ENCODE results near the gene S100A16. TPM values are rescaled to one million over a fixed set of nuclear protein-coding genes. Genes with fewer than 3 reads are reported as not detected.
"Not testable (repeated sequence)": the region's sequence is repeated elsewhere in the genome, so short reads cannot be mapped to it uniquely, and the experiment has no call there.

The S100A16 gene
- total RNA-seq, 3 donors from 2014 or later: 52.0 to 154 (median 102) TPM

DNA sequence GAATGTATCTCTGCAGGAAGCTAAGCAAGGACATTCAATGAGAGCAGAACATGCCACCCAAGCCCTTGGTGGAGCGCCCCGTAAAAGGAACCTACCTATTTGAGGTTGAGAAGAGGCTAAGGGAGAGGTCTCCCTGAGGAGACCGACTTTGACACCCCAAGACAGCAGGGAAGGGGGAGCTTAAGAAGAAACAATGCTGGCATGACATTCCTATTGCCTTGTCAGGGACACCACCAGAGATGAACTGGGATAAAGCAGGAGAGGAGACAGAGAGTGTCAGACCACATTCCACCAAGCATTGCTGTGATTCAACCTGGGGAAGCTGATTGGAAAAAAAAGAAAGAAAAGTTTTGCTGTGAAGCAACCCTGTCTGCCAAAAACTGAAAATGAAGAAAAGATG, 34.0 kb downstream of the S100A16 start:
- Histone ChIP-seq H3K9me3 (no peaks in the 10 kb centered on the region), H3K27me3 (no peaks in the 10 kb centered on the region), H3K36me3 (no peaks in the 10 kb centered on the region), H3K27ac (no peak overlapping the region), H3K4me3 (no peak overlapping the region), H3K4me1 (no peaks in the 10 kb centered on the region)
- DNase-seq (ENCODE audit: low spot score in 2 of 2): no peak
- TF ChIP-seq CTCF (IDR thresholded peaks at IDR 0.05): no peak
- no peak for TF ChIP-seq POLR2A (IDR thresholded peaks at IDR 0.05)
- TF ChIP-seq POLR2AphosphoS5 (IDR thresholded peaks at IDR 0.05): no peak
- intact Hi-C loops (cut with DNase I; ENCODE audit: low total_unique reads): loop anchor here (10.0 kb wide), 1 partner anchor 46 kb away; the partner anchor contains the start of genes S100A1 and S100A13

DNA sequence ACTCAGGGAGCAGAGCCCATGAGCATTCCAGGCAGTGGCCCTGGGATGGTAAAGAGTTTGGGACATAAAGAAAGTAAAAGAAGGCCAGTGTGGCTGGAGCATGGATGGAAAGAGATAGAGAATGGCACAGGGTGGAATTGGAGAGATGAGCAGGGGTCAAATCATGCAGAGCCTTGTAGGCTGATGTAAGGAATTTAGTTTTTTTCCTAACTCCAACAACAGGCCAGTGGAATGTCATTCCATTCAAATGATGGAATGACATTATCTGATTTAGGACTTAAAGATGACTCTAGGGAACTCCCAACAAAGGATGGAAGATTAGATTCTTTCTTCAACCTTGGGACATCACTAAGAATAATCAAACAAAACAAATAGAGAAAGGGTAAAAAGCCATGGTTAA, 34.4 kb downstream of the S100A16 start:
- H3K27ac ChIP-seq: no peak overlapping the region
- no peak for DNase-seq (ENCODE audit: low spot score in 2 of 2)
- no peaks in the 10 kb centered on the region for H3K36me3 ChIP-seq
- TF ChIP-seq CTCF (IDR thresholded peaks at IDR 0.05) (no peak), POLR2A (IDR thresholded peaks at IDR 0.05) (no peak), POLR2AphosphoS5 (IDR thresholded peaks at IDR 0.05) (no peak)
- H3K4me1 ChIP-seq: no peaks in the 10 kb centered on the region
- H3K27me3 ChIP-seq: no peaks in the 10 kb centered on the region
- H3K4me3 ChIP-seq: no peak overlapping the region
- no peaks in the 10 kb centered on the region for H3K9me3 ChIP-seq
- intact Hi-C loops (cut with DNase I; ENCODE audit: low total_unique reads): loop anchor here (10.0 kb wide), 1 partner anchor 46 kb away; the partner anchor contains the start of genes S100A1 and S100A13

DNA sequence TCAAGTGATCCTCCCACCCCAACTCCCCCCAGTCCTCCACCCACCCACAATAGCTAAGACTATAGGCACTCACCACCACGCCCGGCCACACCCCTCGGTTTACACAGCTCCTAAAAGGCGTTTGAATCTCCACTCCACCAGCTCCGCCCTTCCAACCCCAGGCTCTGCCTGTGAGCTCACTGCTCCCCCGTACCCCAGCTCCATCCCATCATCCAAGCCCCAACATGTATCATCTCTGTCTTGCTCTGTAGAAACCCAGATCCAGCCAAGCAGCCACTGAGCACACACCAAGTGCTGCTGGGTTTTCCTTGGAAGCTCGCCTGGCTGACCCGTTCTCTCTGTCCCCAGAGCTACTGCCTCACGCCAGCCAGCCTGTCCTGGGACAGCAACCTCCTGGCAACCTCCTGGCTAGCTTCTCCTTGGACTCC, 35.3 kb downstream of the S100A16 start:
- no peak overlapping the region for H3K27ac ChIP-seq
- H3K4me3 ChIP-seq: no peak overlapping the region
- no peaks in the 10 kb centered on the region for H3K27me3 ChIP-seq
- intact Hi-C loops (cut with DNase I; ENCODE audit: low total_unique reads): loop anchor here (10.0 kb wide), 1 partner anchor 47 kb away; the partner anchor contains the start of genes S100A1 and S100A13
- DNase-seq (ENCODE audit: low spot score in 2 of 2): no peak
- H3K4me1 ChIP-seq: no peaks in the 10 kb centered on the region
- TF ChIP-seq POLR2A (IDR thresholded peaks at IDR 0.05) (no peak), POLR2AphosphoS5 (IDR thresholded peaks at IDR 0.05) (no peak), CTCF (IDR thresholded peaks at IDR 0.05) (no peak)
- no peaks in the 10 kb centered on the region for H3K36me3 ChIP-seq
- H3K9me3 ChIP-seq: no peaks in the 10 kb centered on the region

- DNase-seq (ENCODE audit: low spot score in 2 of 2): no peak
- H3K4me3 ChIP-seq: no peak overlapping the region
- H3K9me3 ChIP-seq: no peaks in the 10 kb centered on the region
- intact Hi-C loops (cut with DNase I; ENCODE audit: low total_unique reads): loop anchor here (10.0 kb wide), 1 partner anchor 48 kb away; the partner anchor contains the start of genes S100A1 and S100A13
- H3K27ac ChIP-seq: no peak overlapping the region
- no peaks in the 10 kb centered on the region for H3K4me1 ChIP-seq
- no peaks in the 10 kb centered on the region for H3K27me3 ChIP-seq
- TF ChIP-seq POLR2A (IDR thresholded peaks at IDR 0.05): no peak
- no peak for TF ChIP-seq POLR2AphosphoS5 (IDR thresholded peaks at IDR 0.05)
- no peak for TF ChIP-seq CTCF (IDR thresholded peaks at IDR 0.05)
- H3K36me3 ChIP-seq: no peaks in the 10 kb centered on the region
Observed at GRCh38 chr1:153577138-153577537, 35.8 kb downstream of the S100A16 start.

GRCh38 chr1:153575497-153575896, 37.4 kb downstream of the S100A16 start:
- not testable (repeated sequence) for H3K27me3 ChIP-seq; H3K4me1 ChIP-seq; H3K36me3 ChIP-seq; H3K4me3 ChIP-seq; H3K9me3 ChIP-seq; H3K27ac ChIP-seq; DNase-seq (ENCODE audit: low spot score in 2 of 2)
- intact Hi-C loops (cut with DNase I; ENCODE audit: low total_unique reads): loop anchor here (10.0 kb wide), 1 partner anchor 49 kb away; the partner anchor contains the start of genes S100A1 and S100A13

GRCh38 chr1:153575081-153575491, 37.9 kb downstream of the S100A16 start:
- H3K4me3 ChIP-seq; H3K27me3 ChIP-seq; H3K4me1 ChIP-seq; H3K9me3 ChIP-seq; DNase-seq (ENCODE audit: low spot score in 2 of 2); H3K36me3 ChIP-seq; H3K27ac ChIP-seq: not testable (repeated sequence)
- intact Hi-C loops (cut with DNase I; ENCODE audit: low total_unique reads): loop anchor here (10.0 kb wide), 1 partner anchor 50 kb away; the partner anchor contains the start of genes S100A1 and S100A13
